ENCODE results near the gene FOXP3.

DNA sequence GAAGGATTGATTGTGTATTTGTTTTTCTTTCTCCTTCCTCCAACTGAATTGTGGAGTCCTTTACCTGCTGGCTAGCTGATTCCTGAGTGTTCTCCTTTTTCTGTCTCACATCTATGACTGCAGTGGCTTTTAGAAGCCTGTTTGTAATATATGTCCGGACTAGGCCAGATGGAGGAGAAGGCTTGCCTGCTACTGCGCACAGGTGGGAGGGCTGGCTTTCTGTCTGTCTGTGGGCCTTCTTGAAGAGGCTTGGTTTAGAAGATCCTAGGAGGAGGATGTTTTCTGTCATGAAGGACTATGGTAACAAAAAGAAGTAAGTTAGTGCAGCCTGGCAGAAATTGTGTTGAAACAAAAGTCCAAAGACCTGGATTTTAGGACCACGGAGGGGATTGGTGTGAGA is 13.6 kb upstream of the FOXP3 start:
- no peak for TF ChIP-seq EZH2 (IDR thresholded peaks at IDR 0.05)
- TF ChIP-seq, protein P1, sequence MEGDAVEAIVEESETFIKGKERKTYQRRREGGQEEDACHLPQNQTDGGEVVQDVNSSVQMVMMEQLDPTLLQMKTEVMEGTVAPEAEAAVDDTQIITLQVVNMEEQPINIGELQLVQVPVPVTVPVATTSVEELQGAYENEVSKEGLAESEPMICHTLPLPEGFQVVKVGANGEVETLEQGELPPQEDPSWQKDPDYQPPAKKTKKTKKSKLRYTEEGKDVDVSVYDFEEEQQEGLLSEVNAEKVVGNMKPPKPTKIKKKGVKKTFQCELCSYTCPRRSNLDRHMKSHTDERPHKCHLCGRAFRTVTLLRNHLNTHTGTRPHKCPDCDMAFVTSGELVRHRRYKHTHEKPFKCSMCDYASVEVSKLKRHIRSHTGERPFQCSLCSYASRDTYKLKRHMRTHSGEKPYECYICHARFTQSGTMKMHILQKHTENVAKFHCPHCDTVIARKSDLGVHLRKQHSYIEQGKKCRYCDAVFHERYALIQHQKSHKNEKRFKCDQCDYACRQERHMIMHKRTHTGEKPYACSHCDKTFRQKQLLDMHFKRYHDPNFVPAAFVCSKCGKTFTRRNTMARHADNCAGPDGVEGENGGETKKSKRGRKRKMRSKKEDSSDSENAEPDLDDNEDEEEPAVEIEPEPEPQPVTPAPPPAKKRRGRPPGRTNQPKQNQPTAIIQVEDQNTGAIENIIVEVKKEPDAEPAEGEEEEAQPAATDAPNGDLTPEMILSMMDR (IDR thresholded peaks at IDR 0.05): no peak
- no peak for TF ChIP-seq EZH2phosphoT487 (IDR thresholded peaks at IDR 0.05)

Data from neural progenitor cell (in vitro differentiated cells).